Stimulated activated CD8-positive, alpha-beta memory T cell treated with anti-CD3 and anti-CD28 coated beads, Interleukin-12 subunit alpha, Interleukin-12 subunit beta, amount 100 ng/mL, for 1 hour (primary cell): ENCODE measurements around the gene KLHL20.
"Not testable (repeated sequence)": the region's sequence is repeated elsewhere in the genome, so short reads cannot be mapped to it uniquely, and the experiment has no call there.

Experiments used
- DNase-seq: peaks from one replicate; pipeline ENCODE4 v3.0.0-alpha.2; 2020; ENCODE audit warnings: low read depth

Gene KLHL20, protein sequence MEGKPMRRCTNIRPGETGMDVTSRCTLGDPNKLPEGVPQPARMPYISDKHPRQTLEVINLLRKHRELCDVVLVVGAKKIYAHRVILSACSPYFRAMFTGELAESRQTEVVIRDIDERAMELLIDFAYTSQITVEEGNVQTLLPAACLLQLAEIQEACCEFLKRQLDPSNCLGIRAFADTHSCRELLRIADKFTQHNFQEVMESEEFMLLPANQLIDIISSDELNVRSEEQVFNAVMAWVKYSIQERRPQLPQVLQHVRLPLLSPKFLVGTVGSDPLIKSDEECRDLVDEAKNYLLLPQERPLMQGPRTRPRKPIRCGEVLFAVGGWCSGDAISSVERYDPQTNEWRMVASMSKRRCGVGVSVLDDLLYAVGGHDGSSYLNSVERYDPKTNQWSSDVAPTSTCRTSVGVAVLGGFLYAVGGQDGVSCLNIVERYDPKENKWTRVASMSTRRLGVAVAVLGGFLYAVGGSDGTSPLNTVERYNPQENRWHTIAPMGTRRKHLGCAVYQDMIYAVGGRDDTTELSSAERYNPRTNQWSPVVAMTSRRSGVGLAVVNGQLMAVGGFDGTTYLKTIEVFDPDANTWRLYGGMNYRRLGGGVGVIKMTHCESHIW

GRCh38 chr1:173714759-173715537 lies at the start of gene KLHL20:
Gene KLHL20, plus strand, starts transcription at chr1:173714981. Its CDS starts 1,063 bp downstream, at chr1:173716044.
- DNase-seq = peak; percentile 65

- DNase-seq = no peak
Measured at GRCh38 chr1:173666646-173667045, 48.1 kb upstream of the KLHL20 start.

- no peak for DNase-seq
Measured at GRCh38 chr1:173669491-173669941, 45.3 kb upstream of the KLHL20 start, which contains the start of gene ANKRD45. Gene ANKRD45, minus strand, starts transcription at chr1:173669851. Its CDS starts 10,433 bp downstream, at chr1:173659418.

DNA sequence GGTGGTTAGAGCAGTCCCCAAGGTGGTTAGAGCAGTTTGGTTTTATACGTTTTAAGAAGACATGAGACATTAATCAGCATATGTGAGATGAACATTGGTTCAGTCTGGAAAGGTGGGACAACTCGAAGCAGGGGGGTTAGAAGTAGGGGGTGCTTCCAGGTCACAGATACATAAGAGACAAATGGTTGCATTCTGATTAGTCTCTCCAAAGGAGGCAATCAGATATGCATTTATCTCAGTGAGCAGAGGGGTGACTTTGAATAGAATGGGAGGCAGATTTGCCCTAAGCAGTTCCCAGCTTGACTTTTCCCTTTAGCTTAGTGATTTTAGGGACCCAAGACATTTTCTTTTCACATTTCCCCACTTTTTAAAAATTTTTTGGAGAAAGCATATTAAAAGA lies 40.3 kb upstream of the KLHL20 start:
- DNase-seq = not testable (repeated sequence)

GRCh38 chr1:173680152-173680551 lies 34.6 kb upstream of the KLHL20 start:
- not testable (repeated sequence) for DNase-seq

DNA sequence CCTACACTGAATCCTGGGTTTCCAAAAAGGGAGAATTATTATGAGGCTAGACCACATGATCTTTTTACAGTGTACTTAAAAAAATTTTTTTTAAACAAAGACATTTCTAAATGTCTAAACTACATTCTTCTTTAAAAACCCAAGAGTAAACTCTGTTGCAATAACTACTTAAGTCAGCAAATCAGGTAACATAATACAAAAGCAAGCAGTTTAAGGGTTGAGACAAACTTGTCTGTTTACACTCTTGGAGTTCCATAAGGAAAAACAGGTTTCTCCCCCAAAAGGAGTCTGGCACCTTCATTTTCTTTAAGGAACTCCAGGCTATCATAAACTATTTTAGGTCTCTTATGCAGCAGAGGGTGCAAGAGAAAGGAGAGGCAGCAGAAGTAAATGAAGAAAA lies 32.6 kb upstream of the KLHL20 start:
- DNase-seq = no peak

DNA sequence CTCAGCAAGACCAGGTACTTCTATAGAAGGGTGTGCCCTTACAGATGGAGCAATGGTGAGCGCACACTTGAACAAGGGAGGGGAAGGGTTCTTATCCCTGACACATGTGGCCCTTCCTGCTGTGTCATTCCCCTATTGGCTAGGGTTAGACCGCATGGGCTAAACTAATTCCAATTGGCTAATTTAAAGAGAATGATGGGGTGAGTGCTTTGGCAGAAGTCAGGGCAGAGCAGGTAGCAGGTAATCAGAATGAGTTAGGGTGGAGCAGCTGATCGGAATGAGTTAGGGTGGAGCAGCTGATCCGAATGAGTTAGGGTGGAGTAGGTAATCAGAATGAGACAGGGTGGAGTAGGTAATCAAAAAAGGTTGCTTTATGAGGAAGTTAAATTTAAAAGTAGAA lies 30.9 kb upstream of the KLHL20 start:
- DNase-seq = not testable (repeated sequence)

DNA sequence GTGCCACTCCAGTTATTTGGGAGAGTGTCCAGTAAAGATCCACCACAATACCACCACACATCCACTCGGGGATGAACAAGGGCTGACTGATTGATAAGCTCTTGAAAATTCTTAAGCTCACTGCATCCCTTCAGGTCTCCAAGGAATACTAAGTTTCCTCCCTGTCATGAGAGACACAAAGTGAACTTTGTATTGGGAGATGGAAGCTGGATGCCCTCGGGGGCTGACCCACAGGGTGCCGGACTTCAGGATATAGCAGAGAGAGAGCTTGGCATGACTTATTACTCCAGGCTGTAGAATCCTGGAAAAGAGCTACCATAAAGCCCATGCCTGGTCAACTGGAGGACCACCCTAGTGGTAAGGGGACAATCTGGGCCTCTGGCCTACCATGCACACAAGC lies 29.7 kb upstream of the KLHL20 start:
- not testable (repeated sequence) for DNase-seq

- DNase-seq = no peak
Measured at GRCh38 chr1:173688300-173688699, 26.5 kb upstream of the KLHL20 start.

- DNase-seq = no peak
Measured at GRCh38 chr1:173693238-173693637, 21.5 kb upstream of the KLHL20 start.

- not testable (repeated sequence) for DNase-seq
Measured at GRCh38 chr1:173701299-173701698, 13.5 kb upstream of the KLHL20 start.

- DNase-seq = no peak
Measured at GRCh38 chr1:173702736-173703135, 12.0 kb upstream of the KLHL20 start.

DNA sequence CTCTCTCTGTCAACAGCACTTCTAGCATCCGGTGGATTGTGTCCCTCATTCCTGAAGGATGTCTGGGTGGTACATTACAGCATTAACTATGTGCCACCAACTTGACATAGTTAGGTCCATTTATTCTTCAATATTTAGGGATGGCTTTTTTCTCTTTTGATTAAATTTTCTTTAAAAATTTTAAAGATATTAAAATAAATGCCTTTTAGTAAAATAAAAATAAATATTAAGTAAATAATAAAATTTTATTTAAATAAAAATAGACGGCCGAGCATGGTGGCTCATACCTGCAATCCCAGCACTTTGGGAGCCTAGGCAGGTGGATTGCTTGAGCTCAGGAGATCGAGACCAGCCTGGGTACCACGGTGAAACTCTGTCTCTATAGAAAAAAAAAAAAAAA lies 9.7 kb upstream of the KLHL20 start:
- no peak for DNase-seq

- no peak for DNase-seq
Measured at GRCh38 chr1:173708787-173709186, 6.0 kb upstream of the KLHL20 start.

DNA sequence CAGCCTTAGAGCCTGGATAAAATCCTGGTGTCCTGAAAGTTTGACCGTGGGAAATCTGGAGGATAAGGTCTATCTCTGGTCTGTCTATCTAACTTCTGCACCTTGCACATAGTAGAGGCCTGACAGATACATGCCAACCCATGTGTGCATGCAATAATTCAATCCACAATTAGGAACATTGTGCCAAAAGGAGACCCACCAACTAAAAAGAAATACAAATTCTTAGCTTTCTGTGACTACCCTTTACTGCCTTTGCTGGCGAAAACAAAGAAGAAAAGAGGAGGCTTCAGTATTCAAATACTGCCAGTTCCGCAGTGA lies 381 bp upstream of the KLHL20 start:
- DNase-seq = no peak

DNA sequence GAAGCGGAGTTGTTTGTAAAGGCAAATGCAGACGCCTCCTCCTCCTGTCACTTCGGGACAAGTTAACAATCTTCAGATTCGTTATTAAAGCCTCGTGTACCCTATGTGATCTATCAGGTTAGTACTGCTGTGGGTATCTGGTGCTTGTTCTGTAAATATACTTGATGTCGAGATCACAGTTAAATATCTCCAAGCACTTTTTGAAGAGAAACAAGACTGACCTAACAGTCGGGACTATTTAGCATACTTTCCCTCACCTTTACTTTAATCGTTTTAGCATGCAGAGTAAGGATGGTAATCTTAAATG lies 710 bp downstream of the KLHL20 start:
- no peak for DNase-seq

- DNase-seq = no peak
Measured at GRCh38 chr1:173717238-173717637, 2.5 kb downstream of the KLHL20 start.

GRCh38 chr1:173731331-173731730 lies 16.6 kb downstream of the KLHL20 start:
- DNase-seq = not testable (repeated sequence)

- no peak for DNase-seq
Measured at GRCh38 chr1:173733912-173734311, 19.1 kb downstream of the KLHL20 start.

DNA sequence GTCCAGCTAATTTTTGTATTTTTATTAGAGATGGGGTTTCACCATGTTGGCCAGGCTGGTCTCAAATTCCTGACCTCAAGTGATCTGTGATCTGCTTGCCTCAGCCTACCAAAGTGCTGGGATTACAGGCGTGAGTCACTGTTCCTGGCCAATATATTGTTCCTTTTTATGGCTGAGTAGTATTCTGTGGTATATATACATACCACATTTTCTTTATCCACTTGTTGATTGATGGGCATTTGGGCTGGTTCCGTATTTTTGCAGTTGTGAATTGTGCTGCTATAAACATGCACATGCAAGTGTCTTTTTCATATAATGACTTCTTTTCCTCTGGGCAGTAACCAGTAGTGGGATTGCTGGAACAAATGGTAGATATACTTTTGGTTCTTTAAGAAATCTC lies 21.3 kb downstream of the KLHL20 start:
- not testable (repeated sequence) for DNase-seq

DNA sequence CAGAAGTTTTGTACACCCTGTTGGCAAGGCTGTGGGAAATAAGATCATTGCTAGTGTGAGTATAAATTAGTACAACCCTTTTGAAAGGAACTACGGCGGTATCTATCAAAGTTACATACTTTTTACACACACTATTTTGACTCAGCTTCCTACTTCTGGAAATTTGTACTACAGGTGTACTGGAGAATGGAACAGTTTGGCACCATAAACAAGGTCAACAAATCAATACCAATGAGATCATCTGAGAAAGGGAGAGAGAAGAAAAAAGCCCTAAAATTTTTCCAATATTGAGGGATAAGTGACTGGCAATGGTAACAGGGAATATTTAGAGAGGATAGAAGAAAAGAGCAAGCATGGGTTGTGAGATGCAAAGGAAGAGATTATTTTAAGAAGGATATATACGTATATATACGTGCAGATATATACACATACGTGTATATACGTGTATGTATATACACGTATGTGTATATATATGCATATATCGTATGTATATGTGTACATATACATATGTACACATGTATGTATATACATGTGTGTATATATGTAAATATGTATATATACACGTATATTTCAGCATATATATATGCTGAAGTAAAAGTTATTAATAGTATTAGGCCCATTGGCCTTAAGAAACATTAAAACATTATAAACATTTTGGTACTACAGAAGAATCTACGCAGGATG lies 27.6 kb downstream of the KLHL20 start:
- no peak for DNase-seq

GRCh38 chr1:173744651-173745050 lies 29.9 kb downstream of the KLHL20 start:
- DNase-seq = no peak
